ENCODE data around the gene OIT3. TPM values are rescaled to one million over a fixed set of nuclear protein-coding genes. Genes with fewer than 3 reads are reported as not detected.

The OIT3 gene
- polyA plus RNA-seq, 1 of the 3 experiments (the other 2 are of a cell fraction) = not detected

DNA sequence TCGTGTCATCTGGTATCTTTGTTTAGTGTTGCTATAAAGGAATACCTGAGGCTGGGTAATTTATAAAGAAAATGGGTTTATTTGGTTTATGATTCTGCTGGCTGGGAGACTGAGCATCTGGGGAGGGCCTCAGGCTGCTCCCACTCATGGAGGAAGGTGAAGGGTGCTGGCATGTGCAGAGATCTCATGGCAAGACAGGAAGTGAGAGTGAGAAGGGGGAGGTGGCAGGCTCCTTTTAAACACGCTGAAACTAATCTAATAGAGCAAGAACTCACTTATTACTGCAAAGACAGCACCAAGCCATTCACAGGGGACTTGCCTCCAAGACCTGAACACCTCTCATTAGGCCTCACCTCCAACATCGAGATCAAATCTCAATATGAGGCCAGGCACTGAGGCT, 11.3 kb downstream of the OIT3 start:
- no peaks in the 10 kb centered on the region for H3K79me2 ChIP-seq (ENCODE audit: insufficient read depth)
- no peaks in the 10 kb centered on the region for H3K9me2 ChIP-seq
- no peaks in the 10 kb centered on the region for H3K36me3 ChIP-seq (replicated peaks in 1 of 2; ENCODE audit: control insufficient read depth in 1 of 2, insufficient read depth in 2 of 2, low read length in 1 of 2)
- H3K9ac ChIP-seq = no peak overlapping the region
- no peak overlapping the region for H3K4me3 ChIP-seq (ENCODE audit: low read depth in 2 of 2, low read length in 1 of 2)
- no peaks in the 10 kb centered on the region for H3K9me3 ChIP-seq
- H4K20me1 ChIP-seq (ENCODE audit: insufficient read depth) = no peaks in the 10 kb centered on the region
- DNase-seq = no peak
- WGBS (ENCODE audit: low lambda C conversion rate) = 84% methylated on average over 3 of the region's 3 CpGs
- no peaks in the 10 kb centered on the region for H3F3A ChIP-seq (replicated peaks; ENCODE audit: insufficient read depth)
- H3K27me3 ChIP-seq (ENCODE audit: insufficient read depth) = no peaks in the 10 kb centered on the region
- no peak overlapping the region for H3K4me2 ChIP-seq
- TF ChIP-seq RFX5 (IDR thresholded peaks at IDR 0.05; ENCODE audit: low read length) (no peak), EP300 (IDR thresholded peaks at IDR 0.05; ENCODE audit: borderline replicate concordance in 1 of 2, low read depth in 1 of 2, low read length in 1 of 2) (no peak), CHD2 (IDR thresholded peaks at IDR 0.05; ENCODE audit: low read length, partially characterized antibody) (no peak)
- TF ChIP-seq, protein P1, sequence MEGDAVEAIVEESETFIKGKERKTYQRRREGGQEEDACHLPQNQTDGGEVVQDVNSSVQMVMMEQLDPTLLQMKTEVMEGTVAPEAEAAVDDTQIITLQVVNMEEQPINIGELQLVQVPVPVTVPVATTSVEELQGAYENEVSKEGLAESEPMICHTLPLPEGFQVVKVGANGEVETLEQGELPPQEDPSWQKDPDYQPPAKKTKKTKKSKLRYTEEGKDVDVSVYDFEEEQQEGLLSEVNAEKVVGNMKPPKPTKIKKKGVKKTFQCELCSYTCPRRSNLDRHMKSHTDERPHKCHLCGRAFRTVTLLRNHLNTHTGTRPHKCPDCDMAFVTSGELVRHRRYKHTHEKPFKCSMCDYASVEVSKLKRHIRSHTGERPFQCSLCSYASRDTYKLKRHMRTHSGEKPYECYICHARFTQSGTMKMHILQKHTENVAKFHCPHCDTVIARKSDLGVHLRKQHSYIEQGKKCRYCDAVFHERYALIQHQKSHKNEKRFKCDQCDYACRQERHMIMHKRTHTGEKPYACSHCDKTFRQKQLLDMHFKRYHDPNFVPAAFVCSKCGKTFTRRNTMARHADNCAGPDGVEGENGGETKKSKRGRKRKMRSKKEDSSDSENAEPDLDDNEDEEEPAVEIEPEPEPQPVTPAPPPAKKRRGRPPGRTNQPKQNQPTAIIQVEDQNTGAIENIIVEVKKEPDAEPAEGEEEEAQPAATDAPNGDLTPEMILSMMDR (IDR thresholded peaks at IDR 0.05) = no peak
- ChIA-PET CTCF (no interaction called here), POLR2A (no interaction called here)
- no peak overlapping the region for H2AFZ ChIP-seq (ENCODE audit: low read depth)
- H3K4me1 ChIP-seq (ENCODE audit: control insufficient read depth in 1 of 2, insufficient read depth in 2 of 2, low read depth in 1 of 2, low read length in 1 of 2) = no peaks in the 10 kb centered on the region
- no peak overlapping the region for H3K27ac ChIP-seq (ENCODE audit: low read depth in 2 of 2, low read length in 1 of 2)

DNA sequence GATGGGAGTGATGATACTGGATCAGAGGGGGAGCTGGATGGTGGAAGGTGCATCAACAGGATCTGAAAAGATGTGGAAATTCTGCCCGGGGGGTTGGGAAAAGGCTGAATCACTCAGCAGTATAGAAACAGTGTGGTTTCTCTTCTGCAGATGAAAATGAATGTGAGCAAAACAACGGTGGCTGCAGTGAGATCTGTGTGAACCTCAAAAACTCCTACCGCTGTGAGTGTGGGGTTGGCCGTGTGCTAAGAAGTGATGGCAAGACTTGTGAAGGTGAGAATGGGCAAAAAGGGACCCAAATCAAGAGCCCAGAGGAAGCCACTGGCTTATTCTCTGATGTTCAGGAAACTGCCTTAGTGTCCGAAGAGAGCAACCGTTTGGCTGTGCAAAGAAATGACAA, 12.9 kb downstream of the OIT3 start:
- Histone ChIP-seq H3K9me3 (no peaks in the 10 kb centered on the region), H3K79me2 (ENCODE audit: insufficient read depth) (no peaks in the 10 kb centered on the region), H3K4me2 (no peak overlapping the region), H3K27ac (ENCODE audit: low read depth in 2 of 2, low read length in 1 of 2) (no peak overlapping the region), H3K9me2 (no peaks in the 10 kb centered on the region), H3F3A (replicated peaks; ENCODE audit: insufficient read depth) (no peaks in the 10 kb centered on the region), H3K27me3 (ENCODE audit: insufficient read depth) (no peaks in the 10 kb centered on the region), H3K4me1 (ENCODE audit: control insufficient read depth in 1 of 2, insufficient read depth in 2 of 2, low read depth in 1 of 2, low read length in 1 of 2) (no peaks in the 10 kb centered on the region), H3K9ac (no peak overlapping the region), H3K4me3 (ENCODE audit: low read depth in 2 of 2, low read length in 1 of 2) (no peak overlapping the region), H3K36me3 (replicated peaks in 1 of 2; ENCODE audit: control insufficient read depth in 1 of 2, insufficient read depth in 2 of 2, low read length in 1 of 2) (no peaks in the 10 kb centered on the region), H4K20me1 (ENCODE audit: insufficient read depth) (no peaks in the 10 kb centered on the region), H2AFZ (ENCODE audit: low read depth) (no peak overlapping the region)
- TF ChIP-seq, protein P2, sequence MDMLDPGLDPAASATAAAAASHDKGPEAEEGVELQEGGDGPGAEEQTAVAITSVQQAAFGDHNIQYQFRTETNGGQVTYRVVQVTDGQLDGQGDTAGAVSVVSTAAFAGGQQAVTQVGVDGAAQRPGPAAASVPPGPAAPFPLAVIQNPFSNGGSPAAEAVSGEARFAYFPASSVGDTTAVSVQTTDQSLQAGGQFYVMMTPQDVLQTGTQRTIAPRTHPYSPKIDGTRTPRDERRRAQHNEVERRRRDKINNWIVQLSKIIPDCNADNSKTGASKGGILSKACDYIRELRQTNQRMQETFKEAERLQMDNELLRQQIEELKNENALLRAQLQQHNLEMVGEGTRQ (IDR thresholded peaks at IDR 0.05; ENCODE audit: borderline replicate concordance, low read depth, low read length) = no peak
- TF ChIP-seq POLR2AphosphoS5 (IDR thresholded peaks at IDR 0.05; ENCODE audit: low read depth, low read length) = no peak
- WGBS (ENCODE audit: low lambda C conversion rate) = 84% methylated on average over 6 of the region's 6 CpGs
- ChIA-PET POLR2A (no interaction called here), CTCF (interaction anchor here (1.1 to 1.5 kb wide), 2 partner anchors 14 to 542 kb away, joined by 3 to 6 read pairs; partner anchors contain the start of gene OIT3)
- DNase-seq = no peak

DNA sequence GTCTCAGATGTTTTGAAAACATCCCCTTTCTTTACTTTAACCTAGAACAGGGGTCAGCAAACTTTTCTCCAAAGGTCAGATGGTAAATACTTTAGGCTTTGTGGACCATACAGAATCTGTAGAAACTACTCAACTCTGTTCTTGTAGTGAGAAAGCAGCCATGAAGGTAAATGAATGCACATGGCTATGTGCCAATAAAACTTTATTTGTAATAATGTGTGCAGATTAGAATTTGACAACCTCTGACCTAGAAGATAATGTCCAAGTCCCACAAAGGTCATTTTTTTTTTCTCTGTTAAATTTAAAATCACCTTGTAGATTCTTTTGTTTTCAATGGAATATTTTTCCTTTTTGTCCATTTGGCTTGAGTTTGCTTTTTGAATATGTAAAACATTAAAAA, 17.2 kb downstream of the OIT3 start:
- ChIA-PET POLR2A (no interaction called here), CTCF (no interaction called here)
- no peak for DNase-seq
- Histone ChIP-seq H3K4me1 (ENCODE audit: control insufficient read depth in 1 of 2, insufficient read depth in 2 of 2, low read depth in 1 of 2, low read length in 1 of 2) (no peaks in the 10 kb centered on the region), H3K27ac (ENCODE audit: low read depth in 2 of 2, low read length in 1 of 2) (no peak overlapping the region), H4K20me1 (ENCODE audit: insufficient read depth) (no peaks in the 10 kb centered on the region), H3K9me2 (no peaks in the 10 kb centered on the region), H3K4me3 (ENCODE audit: low read depth in 2 of 2, low read length in 1 of 2) (no peak overlapping the region), H3F3A (replicated peaks; ENCODE audit: insufficient read depth) (no peaks in the 10 kb centered on the region), H3K27me3 (ENCODE audit: insufficient read depth) (no peaks in the 10 kb centered on the region), H3K9me3 (no peaks in the 10 kb centered on the region), H3K4me2 (no peak overlapping the region), H3K79me2 (ENCODE audit: insufficient read depth) (no peaks in the 10 kb centered on the region), H2AFZ (ENCODE audit: low read depth) (no peak overlapping the region), H3K36me3 (replicated peaks in 1 of 2; ENCODE audit: control insufficient read depth in 1 of 2, insufficient read depth in 2 of 2, low read length in 1 of 2) (no peaks in the 10 kb centered on the region), H3K9ac (no peak overlapping the region)
- TF ChIP-seq, protein P1 (IDR thresholded peaks at IDR 0.05) = no peak
- TF ChIP-seq, protein P3, sequence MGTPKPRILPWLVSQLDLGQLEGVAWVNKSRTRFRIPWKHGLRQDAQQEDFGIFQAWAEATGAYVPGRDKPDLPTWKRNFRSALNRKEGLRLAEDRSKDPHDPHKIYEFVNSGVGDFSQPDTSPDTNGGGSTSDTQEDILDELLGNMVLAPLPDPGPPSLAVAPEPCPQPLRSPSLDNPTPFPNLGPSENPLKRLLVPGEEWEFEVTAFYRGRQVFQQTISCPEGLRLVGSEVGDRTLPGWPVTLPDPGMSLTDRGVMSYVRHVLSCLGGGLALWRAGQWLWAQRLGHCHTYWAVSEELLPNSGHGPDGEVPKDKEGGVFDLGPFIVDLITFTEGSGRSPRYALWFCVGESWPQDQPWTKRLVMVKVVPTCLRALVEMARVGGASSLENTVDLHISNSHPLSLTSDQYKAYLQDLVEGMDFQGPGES (IDR thresholded peaks at IDR 0.05; ENCODE audit: low read depth, low read length) = no peak
